Measurements from ENCODE around the gene FAM43A. TPM values are rescaled to one million over a fixed set of nuclear protein-coding genes. Genes with fewer than 3 reads are reported as not detected.

The FAM43A gene
- total and polyA plus RNA-seq, 9 of the 15 experiments (the other 6 are each of a cell fraction or from before 2014, with no cell fraction given): 0.03 to 1.2 (median 0.21) TPM

DNA sequence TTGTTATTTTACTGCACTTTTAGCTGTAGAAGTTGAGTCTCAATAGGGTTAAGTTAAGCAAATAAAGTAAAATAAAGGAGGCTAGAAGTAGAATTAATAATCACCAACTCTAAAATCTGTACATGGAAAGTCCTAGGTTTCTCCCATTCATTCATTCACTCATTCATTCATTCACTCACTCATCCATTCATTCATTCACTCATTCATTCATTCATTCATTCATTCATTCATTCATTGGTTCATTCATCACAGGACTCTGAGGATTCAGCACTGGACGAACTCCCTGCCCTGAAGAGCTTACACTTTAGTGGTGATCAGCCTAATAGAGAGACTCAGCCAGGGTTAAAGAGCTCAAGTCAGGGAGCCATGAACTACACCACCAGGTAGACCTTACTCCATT is 9.2 kb upstream of the FAM43A start:
- no TSS peak for BruUV-seq (replicated peaks)
- H4K20me1 ChIP-seq (replicated peaks; ENCODE audit: control insufficient read depth, insufficient read depth, low read length): no peaks in the 10 kb centered on the region

More for the DNA sequence above, 9.2 kb upstream of the FAM43A start:
- H3K4me2 ChIP-seq (ENCODE audit: insufficient read depth, low read length): no peak overlapping the region
- WGBS (ENCODE audit: insufficient coverage, low coverage, missing lambda C conversion rate): 4% methylated on average over 1 of the region's 1 CpG
- no peak overlapping the region for H3K9ac ChIP-seq (ENCODE audit: insufficient read depth in 1 of 2, low read depth in 2 of 2, low read length in 2 of 2)
- POLR2A ChIA-PET: interaction anchor here (0.7 kb wide), 1 partner anchor 447 kb away, joined by 3 read pairs; no protein-coding TSS in a partner anchor
- no peaks in the 10 kb centered on the region for H3K9me1 ChIP-seq (ENCODE audit: control insufficient read depth, insufficient read depth, low read length)
- no peak overlapping the region for H3K27ac ChIP-seq (ENCODE audit: extremely low read depth, low read depth, low read length)
- no peak for DNase-seq (ENCODE audit: extremely low read depth in 1 of 4, low spot score in 3 of 4)
- no peak for FAIRE-seq
- H3K79me2 ChIP-seq (ENCODE audit: control insufficient read depth, insufficient read depth, low read length): peaks cover 6% of the 10 kb centered on the region
- intact Hi-C loops (cut with micrococcal nuclease): no loop called here
- H2AFZ ChIP-seq (ENCODE audit: low read depth, low read length): no peak overlapping the region
- H3K4me1 ChIP-seq (replicated peaks in 1 of 2; ENCODE audit: control insufficient read depth in 2 of 2, insufficient read depth in 2 of 2, low read length in 2 of 2): peaks cover 5 to 7% of the 10 kb centered on the region in 2 experiments; a peak in 2 of 5 replicates
- H3K36me3 ChIP-seq (ENCODE audit: control insufficient read depth, insufficient read depth, low read length): 0 out of 3 replicates have a peak, but pooled peaks cover 3% of the 10 kb centered on the region
- H3K27me3 ChIP-seq (ENCODE audit: control insufficient read depth in 2 of 2, insufficient read depth in 2 of 2, low read length in 2 of 2): no peaks in the 10 kb centered on the region
- in situ Hi-C loops (cut with MboI): no loop called here
- TF ChIP-seq, protein P1, sequence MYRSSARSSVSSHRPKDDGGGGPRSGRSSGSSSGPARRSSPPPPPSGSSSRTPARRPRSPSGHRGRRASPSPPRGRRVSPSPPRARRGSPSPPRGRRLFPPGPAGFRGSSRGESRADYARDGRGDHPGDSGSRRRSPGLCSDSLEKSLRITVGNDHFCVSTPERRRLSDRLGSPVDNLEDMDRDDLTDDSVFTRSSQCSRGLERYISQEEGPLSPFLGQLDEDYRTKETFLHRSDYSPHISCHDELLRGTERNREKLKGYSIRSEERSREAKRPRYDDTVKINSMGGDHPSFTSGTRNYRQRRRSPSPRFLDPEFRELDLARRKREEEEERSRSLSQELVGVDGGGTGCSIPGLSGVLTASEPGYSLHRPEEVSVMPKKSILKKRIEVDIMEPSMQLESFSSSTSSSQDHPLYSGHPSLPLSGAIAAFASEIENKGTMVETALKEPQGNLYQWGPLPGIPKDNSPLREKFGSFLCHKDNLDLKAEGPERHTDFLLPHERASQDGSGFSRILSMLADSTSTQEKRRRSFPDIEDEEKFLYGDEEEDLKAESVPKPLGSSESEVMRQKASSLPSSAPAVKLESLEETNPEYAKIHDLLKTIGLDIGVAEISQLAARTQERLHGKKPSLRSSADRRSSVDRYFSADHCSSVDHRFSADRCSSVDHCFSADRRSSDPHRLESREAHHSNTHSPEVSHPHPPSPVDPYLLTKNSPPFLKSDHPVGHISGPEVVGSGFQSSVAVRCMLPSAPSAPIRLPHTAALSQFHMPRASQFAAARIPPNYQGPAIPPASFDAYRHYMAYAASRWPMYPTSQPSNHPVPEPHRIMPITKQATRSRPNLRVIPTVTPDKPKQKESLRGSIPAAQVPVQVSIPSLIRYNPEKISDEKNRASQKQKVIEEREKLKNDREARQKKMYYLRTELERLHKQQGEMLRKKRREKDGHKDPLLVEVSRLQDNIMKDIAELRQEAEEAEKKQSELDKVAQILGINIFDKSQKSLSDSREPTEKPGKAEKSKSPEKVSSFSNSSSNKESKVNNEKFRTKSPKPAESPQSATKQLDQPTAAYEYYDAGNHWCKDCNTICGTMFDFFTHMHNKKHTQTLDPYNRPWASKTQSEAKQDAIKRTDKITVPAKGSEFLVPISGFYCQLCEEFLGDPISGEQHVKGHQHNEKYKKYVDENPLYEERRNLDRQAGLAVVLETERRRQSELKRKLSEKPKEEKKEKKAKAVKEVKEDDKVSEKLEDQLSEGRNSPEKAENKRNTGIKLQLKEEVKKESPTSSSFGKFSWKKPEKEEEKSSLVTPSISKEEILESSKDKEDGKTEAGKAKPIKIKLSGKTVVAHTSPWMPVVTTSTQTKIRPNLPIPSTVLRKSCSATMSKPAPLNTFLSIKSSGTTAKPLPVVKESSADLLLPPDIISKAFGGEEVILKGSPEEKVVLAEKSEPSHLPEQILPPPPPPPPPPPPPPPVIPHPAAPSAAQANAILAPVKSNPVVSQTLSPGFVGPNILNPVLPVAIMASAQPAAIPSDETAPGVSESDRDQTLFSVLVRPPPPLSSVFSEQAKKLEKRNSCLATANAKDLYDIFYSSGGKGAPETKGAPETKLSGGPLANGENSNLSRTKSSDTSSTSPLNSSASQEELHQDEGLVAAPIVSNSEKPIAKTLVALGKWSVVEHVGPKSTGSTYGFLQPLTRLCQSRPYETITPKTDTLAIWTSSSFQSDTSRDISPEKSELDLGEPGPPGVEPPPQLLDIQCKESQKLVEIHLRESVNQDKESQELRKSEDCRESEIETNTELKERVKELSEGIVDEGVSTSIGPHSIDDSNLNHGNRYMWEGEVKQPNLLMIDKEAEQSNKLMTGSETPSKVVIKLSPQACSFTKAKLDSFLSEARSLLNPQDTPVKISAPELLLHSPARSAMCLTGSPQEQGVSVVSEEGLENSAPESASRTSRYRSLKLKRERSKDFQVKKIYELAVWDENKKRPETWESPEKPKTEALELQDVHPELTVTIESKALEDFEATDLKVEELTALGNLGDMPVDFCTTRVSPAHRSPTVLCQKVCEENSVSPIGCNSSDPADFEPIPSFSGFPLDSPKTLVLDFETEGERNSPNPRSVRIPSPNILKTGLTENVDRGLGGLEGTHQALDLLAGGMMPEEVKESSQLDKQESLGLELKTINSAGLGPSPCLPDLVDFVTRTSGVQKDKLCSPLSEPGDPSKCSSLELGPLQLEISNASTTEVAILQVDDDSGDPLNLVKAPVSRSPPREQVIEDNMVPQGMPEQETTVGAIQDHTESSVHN (IDR thresholded peaks at IDR 0.05; ENCODE audit: borderline replicate concordance in 1 of 2, low read depth in 1 of 2): 0 out of 4 replicates have a peak, but pooled peaks of 1 of the 2 experiments have one; percentile 50
- TF ChIP-seq ZNF24 (IDR thresholded peaks at IDR 0.05): peak; percentile 99
- no peak for TF ChIP-seq BCOR (IDR thresholded peaks at IDR 0.05)
- no peak for TF ChIP-seq ESRRA (IDR thresholded peaks at IDR 0.05; ENCODE audit: borderline replicate concordance, low read depth)
- no peaks in the 10 kb centered on the region for H3K9me3 ChIP-seq (replicated peaks; ENCODE audit: control insufficient read depth, insufficient read depth, low read depth, low read length)
- CTCF ChIA-PET (ENCODE audit: low intra/inter-chr PET ratio): no interaction called here
- H3K4me3 ChIP-seq: no peak overlapping the region
- no peak for ATAC-seq

All from K562 (cell line).